Limb (tissue), 2 donors: ENCODE data around the gene UTS2R.
"Not testable (repeated sequence)": the region's sequence is repeated elsewhere in the genome, so short reads cannot be mapped to it uniquely, and the experiment has no call there.

Experiments used
- DNase-seq, 2 donors: peaks; one replicate each; pipeline ENCODE4 v3.0.0-alpha.2; 2016; ENCODE audit errors: extremely low spot score in 2 of 2

The UTS2R gene

DNA sequence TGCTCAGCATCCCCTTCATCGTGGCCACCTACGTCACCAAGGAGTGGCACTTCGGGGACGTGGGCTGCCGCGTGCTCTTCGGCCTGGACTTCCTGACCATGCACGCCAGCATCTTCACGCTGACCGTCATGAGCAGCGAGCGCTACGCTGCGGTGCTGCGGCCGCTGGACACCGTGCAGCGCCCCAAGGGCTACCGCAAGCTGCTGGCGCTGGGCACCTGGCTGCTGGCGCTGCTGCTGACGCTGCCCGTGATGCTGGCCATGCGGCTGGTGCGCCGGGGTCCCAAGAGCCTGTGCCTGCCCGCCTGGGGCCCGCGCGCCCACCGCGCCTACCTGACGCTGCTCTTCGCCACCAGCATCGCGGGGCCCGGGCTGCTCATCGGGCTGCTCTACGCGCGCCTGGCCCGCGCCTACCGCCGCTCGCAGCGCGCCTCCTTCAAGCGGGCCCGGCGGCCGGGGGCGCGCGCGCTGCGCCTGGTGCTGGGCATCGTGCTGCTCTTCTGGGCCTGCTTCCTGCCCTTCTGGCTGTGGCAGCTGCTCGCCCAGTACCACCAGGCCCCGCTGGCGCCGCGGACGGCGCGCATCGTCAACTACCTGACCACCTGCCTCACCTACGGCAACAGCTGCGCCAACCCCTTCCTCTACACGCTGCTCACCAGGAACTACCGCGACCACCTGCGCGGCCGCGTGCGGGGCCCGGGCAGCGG lies 3.2 kb downstream of the UTS2R start:
- no peak for DNase-seq

DNA sequence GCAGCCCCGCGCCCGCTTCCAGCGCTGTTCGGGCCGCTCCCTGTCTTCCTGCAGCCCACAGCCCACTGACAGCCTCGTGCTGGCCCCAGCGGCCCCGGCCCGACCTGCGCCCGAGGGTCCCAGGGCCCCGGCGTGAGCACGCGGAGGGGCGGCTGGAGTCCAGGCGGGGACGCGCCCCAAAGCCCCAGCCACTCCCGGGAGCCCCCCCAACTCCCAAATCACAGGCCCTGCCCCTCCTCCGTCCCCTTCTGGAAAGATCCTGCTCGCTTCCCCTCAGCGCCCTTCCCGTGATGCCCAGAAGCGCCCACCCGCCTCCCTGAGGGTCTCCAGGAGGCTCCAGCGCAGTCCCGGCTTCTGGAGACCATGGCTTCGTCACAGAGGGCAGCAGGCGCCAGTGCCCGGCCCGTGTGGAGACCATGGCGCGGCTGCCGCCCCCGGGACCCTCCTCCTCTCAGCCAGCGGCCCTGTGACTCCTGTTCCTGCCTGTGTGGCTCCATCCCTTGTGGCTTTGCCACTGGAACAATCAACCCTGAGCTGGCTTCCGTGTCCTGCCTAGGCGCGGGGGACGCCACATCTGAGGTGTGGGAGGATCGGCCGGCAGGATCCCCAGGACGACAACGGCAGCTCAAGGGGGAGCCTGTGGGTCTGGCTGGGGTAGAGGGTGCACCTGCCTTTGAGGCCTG lies 3.9 kb downstream of the UTS2R start:
- no peak for DNase-seq

DNA sequence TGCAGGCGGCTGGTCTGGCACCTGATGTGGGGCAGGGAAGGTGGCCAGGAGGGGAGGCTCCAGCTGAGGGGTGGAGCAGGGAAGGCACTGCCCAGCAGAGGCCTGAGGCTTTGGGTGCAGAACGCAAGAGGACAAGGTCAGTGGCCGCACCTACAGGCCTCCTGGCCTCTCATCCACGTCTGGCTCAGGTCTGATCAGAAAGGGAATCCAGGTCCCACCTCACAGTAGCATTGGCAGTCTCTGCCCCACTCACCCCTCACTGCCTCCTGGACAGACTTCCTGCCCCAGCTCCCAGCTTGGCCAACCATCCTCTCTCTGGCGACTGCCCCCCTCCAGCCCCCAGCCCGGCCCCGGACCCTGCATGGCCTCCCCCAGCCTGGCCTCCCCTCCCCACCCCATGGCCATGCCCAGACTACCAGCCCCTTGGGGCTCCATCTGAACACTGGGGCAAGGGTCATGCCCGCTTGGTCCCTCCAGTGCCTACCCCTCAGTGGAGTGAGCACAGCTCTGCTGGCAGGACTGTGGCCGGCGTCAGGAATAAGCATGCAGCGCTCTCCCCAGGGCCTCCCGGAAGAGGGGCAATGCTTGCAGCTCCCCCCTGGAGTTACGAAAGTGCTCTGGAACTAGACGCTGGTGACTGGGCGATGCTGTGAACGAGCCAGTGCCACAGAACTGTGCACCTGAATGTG lies 4.6 kb downstream of the UTS2R start:
- no peak for DNase-seq

DNA sequence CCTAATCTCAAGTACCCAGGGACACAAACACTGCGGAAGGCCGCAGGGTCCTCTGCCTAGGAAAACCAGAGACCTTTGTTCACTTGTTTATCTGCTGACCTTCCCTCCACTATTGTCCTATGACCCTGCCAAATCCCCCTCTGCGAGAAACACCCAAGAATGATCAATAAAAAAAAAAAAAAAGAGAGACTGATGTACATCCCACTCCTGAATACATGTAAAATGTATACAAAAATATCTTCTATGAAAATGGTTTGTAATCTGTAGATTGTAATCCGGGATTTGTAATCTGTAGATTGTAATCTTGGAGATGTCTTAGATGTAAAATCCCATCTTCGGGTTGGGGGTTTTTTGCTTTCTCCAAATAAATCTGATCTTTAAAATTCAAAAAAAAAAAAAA lies 5.7 kb downstream of the UTS2R start:
- DNase-seq = not testable (repeated sequence)

DNA sequence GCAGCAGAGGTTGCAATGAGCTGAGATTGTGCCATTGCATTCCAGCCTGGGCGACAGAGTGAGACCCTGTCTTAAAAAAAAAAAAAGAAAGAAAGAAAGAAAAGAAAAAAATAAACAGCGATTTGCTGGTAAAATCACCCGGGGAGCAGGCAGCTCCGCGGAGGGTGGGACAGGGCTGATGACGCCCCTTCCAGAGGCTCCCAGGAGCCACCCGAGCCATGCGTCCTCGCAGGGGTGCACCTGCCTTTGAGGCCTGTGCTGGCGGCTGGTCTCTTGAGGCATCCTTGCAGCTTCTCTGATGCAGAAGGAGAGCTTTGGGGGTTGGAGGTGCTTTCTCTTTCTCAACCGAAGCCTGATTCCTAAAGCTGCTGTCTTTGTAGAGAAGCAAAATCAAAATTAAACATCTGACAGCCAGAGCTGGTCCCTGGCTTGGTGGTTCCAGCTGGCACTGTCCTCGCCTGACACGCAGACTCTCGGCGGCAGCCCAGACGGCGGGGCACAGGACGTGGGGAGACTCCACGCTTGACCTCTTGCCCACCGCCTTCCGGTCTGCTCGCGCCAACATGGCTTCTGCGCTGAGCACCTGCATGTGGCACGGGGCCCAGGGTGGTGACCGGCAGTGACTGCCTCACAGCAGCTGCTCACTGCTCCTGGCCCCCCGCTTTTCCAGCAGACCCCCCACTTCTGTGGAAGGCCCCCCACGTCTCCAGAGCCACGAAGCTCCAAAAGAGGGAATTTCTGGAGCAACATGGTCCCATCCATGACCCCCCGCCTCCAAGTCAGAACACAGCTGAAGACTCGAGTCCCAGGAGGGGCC lies 6.6 kb downstream of the UTS2R start:
- no peak for DNase-seq

DNA sequence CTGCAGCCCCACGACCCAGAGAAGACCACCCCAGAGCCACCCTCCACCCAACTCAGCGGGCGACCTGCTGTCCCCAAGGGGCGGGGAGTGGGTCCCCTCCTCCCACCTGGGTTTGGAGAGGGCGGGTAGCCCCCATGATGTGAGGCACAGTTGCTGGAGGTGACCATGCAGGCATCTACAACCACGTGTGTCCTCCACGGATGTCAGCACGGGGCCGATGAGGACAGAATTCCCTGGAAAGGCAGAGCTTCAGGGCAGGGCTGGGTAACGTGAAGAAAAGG lies 7.1 kb downstream of the UTS2R start:
- DNase-seq = no peak

DNA sequence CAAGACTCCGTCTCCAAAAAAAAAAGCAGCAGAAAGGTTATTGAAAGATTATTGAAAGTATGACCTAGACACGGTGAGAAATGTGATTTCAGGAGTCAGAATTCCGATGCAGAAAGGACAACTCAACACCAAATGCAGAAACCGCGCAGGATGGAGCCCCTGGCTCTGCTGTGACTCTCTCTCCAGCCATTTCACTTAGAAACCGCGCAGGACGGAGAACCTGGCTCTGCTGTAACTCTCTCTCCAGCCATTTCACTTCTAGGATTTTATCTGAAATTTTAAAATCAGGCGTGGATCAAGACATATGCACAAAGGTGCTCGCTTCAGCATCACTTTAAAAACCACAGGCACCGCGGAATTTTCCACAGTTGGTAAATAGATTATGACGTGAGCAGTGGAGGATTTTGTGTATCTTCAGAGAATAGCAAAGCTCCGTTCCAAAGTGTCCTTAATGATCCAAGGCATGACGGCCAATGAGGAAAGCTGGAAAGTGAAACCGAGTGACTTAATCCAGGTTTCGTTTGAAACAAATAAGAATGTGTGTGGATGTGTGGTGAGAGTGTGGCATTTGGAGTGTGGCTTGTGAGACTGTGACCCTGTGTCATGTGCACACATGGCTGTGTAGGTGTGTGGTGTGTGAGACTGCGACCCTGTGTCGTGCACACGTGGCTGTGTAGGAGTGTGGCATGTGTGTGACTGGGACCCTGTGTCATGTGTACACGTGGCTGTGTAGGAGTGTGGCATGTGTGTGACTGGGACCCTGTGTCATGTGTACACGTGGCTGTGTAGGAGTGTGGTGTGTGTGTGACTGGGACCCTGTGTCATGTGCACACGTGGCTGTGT lies 9.5 kb downstream of the UTS2R start:
- DNase-seq = peak in 1 of 2 donors; percentile 52

DNA sequence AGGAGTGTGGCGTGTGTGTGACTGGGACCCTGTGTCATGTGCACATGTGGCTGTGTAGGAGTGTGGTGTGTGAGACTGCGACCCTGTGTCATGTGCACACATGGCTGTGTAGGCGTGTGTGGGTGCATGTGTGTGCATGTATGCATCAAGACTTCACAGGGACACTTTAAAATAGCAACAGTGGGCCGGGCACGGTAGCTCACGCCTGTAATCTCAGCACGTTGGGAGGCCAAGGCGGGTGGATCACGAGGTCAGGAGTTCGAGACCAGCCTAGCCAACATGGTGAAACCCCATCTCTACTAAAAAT lies 10.1 kb downstream of the UTS2R start:
- DNase-seq = not testable (repeated sequence)

DNA sequence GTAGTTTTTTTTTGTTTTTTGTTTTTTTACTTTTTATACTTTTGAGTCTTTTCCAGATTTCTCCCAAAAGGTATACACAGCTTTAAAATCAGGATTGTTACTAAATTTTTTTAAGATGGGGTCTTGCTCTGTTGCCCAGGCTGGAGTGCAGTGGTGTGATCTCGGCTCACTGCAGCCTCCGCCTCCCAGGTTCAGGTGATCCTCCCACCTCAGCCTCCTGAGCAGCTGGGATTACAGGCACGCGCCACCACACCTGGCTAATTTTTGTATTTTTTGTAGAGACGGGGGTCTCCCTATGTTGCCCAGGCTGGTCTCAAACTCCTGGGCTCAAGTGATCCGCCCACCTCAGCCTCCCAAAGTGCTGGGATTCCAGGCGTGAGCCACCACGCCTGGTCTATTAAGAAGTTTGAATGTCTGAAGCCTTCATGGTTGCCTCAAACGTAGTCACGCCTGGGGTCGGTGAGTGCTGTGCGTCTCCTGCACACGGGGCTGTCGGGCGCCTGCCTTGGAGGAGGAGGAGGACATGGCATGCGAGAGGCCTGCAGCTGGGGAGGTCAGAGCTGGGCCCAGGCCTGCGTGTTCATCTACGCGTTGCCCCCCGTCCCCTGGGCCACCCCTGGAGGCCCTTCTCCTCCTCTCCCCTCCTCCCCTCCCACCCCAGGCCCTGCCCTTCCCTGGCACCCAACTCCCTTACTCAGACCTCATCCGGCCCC lies 10.8 kb downstream of the UTS2R start:
- DNase-seq = not testable (repeated sequence)

DNA sequence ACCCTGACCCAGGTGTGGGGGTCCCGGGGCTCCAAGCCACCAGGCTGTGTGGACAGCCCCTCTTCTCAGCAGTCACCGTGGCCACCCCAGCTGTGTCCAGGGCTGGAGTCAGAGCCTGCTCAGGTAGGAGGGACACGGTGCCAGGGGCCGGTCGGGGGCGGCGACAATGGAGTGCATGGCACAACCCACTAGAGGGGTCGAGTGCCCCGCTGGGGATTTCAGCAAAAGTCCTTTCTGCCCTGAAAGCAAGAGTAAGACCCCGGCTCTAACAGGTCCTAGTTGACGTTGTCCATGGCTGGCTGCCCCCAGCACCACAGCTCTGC lies 11.3 kb downstream of the UTS2R start:
- DNase-seq = no peak

DNA sequence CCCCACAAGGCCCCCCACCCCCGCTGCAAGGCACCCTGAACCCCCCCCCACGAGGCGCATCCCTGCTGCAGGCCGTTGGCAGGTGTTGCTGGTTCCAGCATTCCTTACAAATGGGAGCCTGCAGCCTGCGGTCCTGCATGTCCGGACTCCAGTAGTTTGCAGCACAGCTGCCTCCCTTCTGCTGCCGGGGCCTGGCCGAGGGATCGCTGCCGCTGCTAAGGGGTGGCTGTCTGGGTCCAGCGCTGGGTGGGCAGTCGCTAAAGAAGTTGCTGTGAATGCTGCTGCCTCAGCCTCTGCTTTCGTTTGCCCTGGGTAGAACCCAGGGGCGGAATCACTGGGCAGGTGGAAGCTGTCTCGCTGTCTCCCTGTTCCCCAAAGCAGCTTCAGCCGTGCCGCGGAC lies 11.8 kb downstream of the UTS2R start:
- DNase-seq = no peak

DNA sequence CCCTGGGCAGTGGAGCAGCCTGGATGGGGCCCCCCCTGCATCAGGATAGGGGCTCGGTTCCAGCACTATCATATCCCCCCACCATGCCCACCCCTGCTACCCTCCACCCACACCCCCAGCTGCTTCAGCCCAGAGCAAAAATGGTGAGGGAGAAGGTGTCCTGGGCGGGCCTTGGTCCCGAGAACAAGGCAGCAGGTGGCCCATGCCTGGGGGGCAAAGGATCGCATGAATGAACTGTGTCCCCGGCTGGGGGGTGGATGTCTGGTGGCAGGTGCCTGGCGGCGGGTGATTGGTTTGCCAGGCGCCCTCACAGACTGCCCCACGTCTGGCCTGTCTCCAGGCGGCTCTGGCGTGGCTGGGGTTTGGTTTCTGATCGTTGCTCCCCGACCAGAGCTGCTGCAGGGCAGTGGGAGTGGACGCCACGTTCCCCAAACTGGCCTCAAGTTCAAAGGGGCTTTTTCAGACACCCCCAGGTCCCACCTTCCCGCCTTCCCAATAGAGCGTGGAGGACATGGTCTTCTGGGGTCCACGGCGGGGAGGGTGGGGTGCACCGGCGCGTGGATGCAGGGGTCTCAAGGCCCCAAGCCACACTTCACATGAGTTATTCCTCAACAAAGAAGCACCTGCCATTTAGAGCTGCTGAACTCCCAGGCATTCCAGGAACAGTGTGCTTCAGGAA lies 12.6 kb downstream of the UTS2R start:
- DNase-seq = peak in 1 of 2 donors; percentile 48

DNA sequence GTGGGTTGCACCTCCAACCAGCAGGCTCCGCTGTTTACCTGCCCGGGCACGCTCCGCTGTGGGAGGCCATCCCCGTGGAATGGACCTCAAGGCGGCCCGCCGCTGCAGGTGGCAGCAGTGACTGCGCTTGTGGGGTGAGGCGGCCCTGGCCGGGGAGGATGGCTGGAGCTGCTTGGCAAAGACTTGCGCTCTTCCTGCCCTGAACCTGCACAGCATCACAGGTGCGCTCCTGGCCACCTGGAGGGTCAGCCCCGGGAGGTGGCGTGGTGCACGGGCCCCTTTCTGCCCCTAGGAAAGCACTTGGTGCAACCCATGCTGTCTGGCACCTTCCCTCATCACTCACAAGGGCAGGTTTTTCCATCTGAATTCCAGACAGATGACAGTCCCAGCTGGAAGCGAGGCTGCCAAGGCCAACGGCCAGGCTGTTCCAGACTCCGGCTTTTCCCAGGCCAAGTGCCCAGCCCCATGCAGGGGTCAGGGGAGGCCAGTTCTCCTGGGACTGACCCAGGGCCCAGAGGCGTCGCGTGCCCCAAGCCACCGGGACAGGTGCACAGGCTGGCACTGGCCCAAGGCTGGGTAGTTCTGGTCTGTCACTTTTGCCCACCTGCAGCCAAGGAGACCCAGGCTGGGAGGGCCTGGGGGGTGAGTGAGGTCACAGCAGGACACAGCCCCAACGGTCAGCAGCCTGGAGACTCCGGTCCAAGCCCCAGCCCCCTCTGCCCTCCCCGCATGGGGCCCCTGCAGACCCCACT lies 13.3 kb downstream of the UTS2R start:
- DNase-seq = no peak

DNA sequence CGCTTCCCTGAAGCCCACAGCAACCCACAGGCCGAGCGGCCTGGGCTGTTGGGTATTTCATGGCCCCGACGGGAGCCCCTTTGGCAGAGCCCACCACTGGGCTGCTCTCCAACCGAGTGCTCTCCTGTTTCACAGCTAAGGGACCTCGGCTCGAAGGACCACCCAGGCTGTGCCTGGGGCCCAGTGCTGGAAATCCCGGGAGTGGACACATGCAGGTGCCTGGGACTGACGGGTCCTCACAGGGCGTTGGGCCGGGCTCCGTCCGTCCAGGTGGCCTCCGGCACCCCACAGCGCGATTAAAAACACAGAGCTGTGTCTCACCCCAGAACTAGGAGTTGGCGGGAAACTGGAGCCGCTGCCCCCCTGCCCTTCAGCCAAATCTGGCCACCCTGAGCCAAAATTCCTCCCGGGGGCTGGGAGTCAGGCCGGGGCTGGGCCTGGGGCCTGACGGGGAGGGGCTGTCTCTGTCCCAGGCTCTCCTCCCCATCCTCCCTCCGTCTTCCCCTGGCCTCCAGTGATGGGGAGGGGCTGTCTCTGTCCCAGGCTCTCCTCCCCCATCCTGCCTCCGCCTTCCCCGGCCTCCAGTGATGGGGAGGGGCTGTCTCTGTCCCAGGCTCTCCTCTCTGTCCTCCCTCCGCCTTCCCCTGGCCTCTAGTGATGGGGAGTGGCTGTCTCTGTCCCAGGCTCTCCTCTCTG lies 14.1 kb downstream of the UTS2R start:
- DNase-seq = peak; percentile 44 to 76

DNA sequence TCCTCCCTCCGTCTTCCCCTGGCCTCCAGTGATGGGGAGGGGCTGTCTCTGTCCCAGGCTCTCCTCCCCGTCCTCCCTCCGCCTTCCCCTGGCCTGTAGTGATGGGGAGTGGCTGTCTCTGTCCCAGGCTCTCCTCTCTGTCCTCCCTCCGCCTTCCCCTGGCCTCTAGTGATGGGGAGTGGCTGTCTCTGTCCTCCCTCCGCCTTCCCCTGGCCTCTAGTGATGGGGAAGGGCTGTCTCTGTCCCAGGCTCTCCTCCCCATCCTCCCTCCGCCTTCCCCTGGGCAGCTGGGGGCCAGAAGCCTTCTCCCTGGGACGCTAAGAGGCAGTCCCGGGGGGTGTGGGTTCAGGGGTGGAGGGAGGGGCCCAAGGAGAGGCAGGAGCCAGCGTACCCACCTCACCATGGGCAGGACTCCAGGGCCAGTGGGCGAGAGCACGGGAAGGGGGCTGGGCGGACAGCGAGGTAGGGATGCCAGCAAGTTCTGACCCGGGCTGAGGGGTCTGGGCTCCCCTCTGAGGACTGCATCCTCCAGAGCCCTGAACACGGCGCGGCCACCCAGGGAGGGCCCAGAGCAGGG lies 14.8 kb downstream of the UTS2R start:
- no peak for DNase-seq

DNA sequence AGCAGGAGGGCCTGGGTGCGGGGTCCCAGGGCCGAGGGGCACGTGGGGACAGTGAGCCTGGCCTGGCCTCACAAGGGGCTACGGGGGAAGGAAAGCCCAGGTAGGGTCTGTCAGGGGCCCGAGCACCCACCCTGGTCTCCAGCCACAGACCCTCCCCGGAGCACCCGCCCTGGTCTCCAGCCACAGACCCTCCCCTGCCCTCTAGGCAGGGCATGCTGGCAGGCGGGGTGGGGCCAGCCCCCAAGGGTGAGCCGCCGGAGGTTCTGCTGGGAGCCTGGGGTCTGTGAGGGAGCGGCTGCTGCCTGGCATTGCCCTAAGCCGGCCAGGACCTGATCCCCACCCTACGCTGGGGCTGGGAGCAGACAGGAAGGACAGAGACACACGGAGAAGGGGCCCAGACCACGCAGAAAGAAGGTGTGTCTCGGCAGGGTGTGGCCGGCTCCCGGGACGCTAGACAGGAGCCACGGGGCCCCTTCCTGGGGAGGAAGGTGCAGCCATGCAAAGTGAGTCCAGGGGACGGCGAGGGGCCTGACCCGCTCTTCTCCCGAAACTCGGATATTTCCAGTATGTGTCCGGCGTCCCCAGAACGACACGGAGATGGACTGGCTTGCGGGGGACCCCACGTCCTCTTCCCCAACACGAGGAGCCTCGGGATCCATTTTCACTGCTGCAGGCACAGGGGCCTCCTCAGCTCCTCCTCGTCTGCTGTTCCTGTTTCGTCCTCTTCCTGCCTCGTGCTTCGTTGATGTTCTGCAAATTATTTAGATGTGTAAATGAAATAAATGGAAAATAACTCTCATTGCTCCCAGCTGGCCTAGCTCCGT lies 15.5 kb downstream of the UTS2R start:
- DNase-seq = no peak

DNA sequence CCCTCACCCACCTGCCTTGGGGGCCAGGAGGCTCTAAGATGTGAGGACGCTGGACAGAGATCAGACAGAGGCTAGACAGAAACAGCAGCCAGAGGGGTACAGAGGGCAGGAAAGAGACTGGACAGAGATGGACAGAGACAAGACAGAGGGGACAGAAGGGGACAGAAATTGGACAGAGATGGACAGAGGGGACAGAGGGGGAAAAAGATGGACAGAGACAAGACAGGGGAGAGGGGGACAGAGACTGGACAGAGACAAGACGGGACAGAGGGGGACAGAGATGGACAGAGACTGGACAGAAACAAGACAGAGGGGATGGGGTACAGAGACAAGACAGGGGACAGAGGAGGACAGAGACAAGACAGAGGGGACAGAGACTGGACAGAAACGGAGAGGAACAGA lies 16.1 kb downstream of the UTS2R start:
- DNase-seq = no peak
